ENCODE measurements around the gene CLDN22.

CLDN22 gene

DNA sequence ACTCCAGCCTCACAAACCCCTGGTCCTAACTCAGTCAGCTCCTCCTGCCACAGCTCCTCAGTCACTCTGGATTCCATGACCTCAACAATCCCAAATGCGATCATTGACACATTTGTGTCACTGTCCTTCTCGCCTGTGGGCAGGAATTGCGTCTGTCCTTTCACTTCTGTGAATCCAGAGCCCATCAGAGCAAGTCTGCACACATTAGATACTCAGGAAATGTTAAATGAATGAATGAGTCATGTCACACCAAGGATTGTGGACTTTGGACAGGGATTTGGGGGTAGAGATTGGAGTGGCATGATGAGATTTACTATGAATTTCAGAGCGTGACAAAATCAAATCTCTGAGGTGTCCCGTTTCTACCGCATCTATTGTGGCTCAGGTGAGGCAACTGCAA, 13.9 kb upstream of the CLDN22 start:
- Histone ChIP-seq H3K9me2 (replicated peaks; ENCODE audit: insufficient read depth, low read length) (no peaks in the 10 kb centered on the region), H3K27ac (ENCODE audit: low read depth, low read length) (no peak overlapping the region), H3F3A (ENCODE audit: insufficient read depth) (no peaks in the 10 kb centered on the region), H3K4me2 (ENCODE audit: low read depth, low read length, poor library complexity, severe bottlenecking) (no peak overlapping the region), H4K20me1 (ENCODE audit: low read depth, low read length) (no peaks in the 10 kb centered on the region), H3K79me2 (ENCODE audit: insufficient read depth, low read length) (no peaks in the 10 kb centered on the region), H3K9me3 (ENCODE audit: insufficient read depth, low read length) (no peaks in the 10 kb centered on the region), H3K4me3 (ENCODE audit: insufficient read depth, low read length, poor library complexity, severe bottlenecking) (no peak overlapping the region), H3K36me3 (ENCODE audit: low read length) (no peaks in the 10 kb centered on the region), H3K27me3 (ENCODE audit: low read length) (no peaks in the 10 kb centered on the region), H3K9ac (ENCODE audit: low read length) (no peak overlapping the region), H2AFZ (ENCODE audit: low read depth, low read length, severe bottlenecking) (no peak overlapping the region)
- no peak for TF ChIP-seq EZH2phosphoT487 (conservative IDR thresholded peaks at IDR 0.05; ENCODE audit: low read length)
- TF ChIP-seq, protein P1, sequence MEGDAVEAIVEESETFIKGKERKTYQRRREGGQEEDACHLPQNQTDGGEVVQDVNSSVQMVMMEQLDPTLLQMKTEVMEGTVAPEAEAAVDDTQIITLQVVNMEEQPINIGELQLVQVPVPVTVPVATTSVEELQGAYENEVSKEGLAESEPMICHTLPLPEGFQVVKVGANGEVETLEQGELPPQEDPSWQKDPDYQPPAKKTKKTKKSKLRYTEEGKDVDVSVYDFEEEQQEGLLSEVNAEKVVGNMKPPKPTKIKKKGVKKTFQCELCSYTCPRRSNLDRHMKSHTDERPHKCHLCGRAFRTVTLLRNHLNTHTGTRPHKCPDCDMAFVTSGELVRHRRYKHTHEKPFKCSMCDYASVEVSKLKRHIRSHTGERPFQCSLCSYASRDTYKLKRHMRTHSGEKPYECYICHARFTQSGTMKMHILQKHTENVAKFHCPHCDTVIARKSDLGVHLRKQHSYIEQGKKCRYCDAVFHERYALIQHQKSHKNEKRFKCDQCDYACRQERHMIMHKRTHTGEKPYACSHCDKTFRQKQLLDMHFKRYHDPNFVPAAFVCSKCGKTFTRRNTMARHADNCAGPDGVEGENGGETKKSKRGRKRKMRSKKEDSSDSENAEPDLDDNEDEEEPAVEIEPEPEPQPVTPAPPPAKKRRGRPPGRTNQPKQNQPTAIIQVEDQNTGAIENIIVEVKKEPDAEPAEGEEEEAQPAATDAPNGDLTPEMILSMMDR (IDR thresholded peaks at IDR 0.05; ENCODE audit: insufficient read depth, low read length, poor library complexity, severe bottlenecking): no peak

DNA sequence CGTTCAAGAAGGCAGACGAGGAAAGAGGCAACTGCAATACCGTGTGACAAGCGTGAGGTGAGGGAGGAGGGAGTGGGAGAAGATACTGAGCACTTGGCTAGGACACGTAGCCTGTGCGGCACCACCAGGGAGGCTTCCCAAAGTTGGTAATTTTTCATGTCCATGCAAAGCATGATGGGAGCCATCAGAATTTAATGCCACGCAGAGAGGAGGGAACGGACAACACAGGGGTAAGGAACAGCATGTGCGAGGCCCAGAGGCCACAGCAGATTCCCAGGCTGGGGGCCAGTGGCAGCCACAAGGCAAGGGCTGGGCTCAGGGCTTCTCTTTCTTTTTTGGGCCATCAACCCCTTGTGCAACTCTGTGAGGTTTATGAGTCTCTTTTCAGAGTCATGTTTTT, 13.1 kb upstream of the CLDN22 start:
- H3K4me3 ChIP-seq (ENCODE audit: insufficient read depth, low read length, poor library complexity, severe bottlenecking): no peak overlapping the region
- no peaks in the 10 kb centered on the region for H3K27me3 ChIP-seq (ENCODE audit: low read length)
- H3K9me3 ChIP-seq (ENCODE audit: insufficient read depth, low read length): no peaks in the 10 kb centered on the region
- H4K20me1 ChIP-seq (ENCODE audit: low read depth, low read length): no peaks in the 10 kb centered on the region
- no peak overlapping the region for H3K9ac ChIP-seq (ENCODE audit: low read length)
- no peaks in the 10 kb centered on the region for H3K36me3 ChIP-seq (ENCODE audit: low read length)
- H3K27ac ChIP-seq (ENCODE audit: low read depth, low read length): no peak overlapping the region
- no peaks in the 10 kb centered on the region for H3F3A ChIP-seq (ENCODE audit: insufficient read depth)
- no peak for TF ChIP-seq EZH2phosphoT487 (conservative IDR thresholded peaks at IDR 0.05; ENCODE audit: low read length)
- H3K9me2 ChIP-seq (replicated peaks; ENCODE audit: insufficient read depth, low read length): no peaks in the 10 kb centered on the region
- no peak overlapping the region for H2AFZ ChIP-seq (ENCODE audit: low read depth, low read length, severe bottlenecking)
- H3K4me2 ChIP-seq (ENCODE audit: low read depth, low read length, poor library complexity, severe bottlenecking): no peak overlapping the region
- H3K79me2 ChIP-seq (ENCODE audit: insufficient read depth, low read length): no peaks in the 10 kb centered on the region

DNA sequence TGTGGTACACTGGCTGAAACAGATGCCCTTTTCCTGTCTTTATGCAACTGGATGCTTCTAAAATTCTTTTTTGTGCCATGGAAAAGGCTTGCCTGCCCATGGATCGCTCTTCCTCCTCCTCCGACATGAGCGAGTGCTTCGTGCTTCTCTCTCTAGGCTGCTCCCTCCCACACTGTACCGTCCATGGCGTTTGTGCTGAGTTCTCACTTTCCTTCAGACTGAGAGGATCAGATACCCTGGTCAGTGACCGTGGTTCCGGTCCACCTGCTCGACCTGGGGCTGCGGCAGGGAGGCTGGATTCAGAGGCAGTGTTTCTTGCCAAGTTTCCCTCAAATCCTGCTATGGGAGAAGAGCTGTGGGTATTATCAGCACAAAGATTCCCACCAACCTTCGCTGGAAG, 12.4 kb upstream of the CLDN22 start:
- H3K9me2 ChIP-seq (replicated peaks; ENCODE audit: insufficient read depth, low read length): no peaks in the 10 kb centered on the region
- no peaks in the 10 kb centered on the region for H3K9me3 ChIP-seq (ENCODE audit: insufficient read depth, low read length)
- H3K4me3 ChIP-seq (ENCODE audit: insufficient read depth, low read length, poor library complexity, severe bottlenecking): no peak overlapping the region
- H3K36me3 ChIP-seq (ENCODE audit: low read length): no peaks in the 10 kb centered on the region
- H3K4me2 ChIP-seq (ENCODE audit: low read depth, low read length, poor library complexity, severe bottlenecking): no peak overlapping the region
- no peaks in the 10 kb centered on the region for H3F3A ChIP-seq (ENCODE audit: insufficient read depth)
- H3K9ac ChIP-seq (ENCODE audit: low read length): no peak overlapping the region
- no peak overlapping the region for H3K27ac ChIP-seq (ENCODE audit: low read depth, low read length)
- H4K20me1 ChIP-seq (ENCODE audit: low read depth, low read length): no peaks in the 10 kb centered on the region
- TF ChIP-seq EZH2phosphoT487 (conservative IDR thresholded peaks at IDR 0.05; ENCODE audit: low read length): no peak
- TF ChIP-seq, protein P1 (IDR thresholded peaks at IDR 0.05; ENCODE audit: insufficient read depth, low read length, poor library complexity, severe bottlenecking): no peak
- H3K27me3 ChIP-seq (ENCODE audit: low read length): no peaks in the 10 kb centered on the region
- no peak overlapping the region for H2AFZ ChIP-seq (ENCODE audit: low read depth, low read length, severe bottlenecking)
- H3K79me2 ChIP-seq (ENCODE audit: insufficient read depth, low read length): no peaks in the 10 kb centered on the region

DNA sequence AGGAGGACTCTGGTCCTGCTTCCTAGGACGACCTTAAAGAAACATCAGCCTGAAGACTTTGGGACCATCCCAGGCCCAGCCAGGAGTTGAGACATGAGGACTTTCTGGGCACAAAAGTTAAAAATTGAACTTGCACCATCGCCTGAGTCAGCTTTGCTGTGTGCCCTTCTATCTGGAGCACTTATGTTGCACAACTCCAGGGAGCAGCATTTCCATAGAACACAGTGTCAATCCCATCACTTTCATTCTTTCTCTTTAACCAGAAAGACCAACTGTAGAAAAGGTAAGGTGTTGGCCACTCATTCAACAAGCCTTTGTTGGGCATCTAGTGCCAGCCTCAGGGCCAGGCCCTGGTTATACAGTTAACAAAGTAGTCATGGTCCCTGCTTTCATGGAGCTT, 10.8 kb upstream of the CLDN22 start:
- H3K36me3 ChIP-seq (ENCODE audit: low read length): no peaks in the 10 kb centered on the region
- no peak overlapping the region for H3K27ac ChIP-seq (ENCODE audit: low read depth, low read length)
- no peak overlapping the region for H3K4me3 ChIP-seq (ENCODE audit: insufficient read depth, low read length, poor library complexity, severe bottlenecking)
- no peak overlapping the region for H3K9ac ChIP-seq (ENCODE audit: low read length)
- no peak overlapping the region for H2AFZ ChIP-seq (ENCODE audit: low read depth, low read length, severe bottlenecking)
- no peak overlapping the region for H3K4me2 ChIP-seq (ENCODE audit: low read depth, low read length, poor library complexity, severe bottlenecking)
- no peaks in the 10 kb centered on the region for H3K9me3 ChIP-seq (ENCODE audit: insufficient read depth, low read length)
- H3K79me2 ChIP-seq (ENCODE audit: insufficient read depth, low read length): no peaks in the 10 kb centered on the region
- H4K20me1 ChIP-seq (ENCODE audit: low read depth, low read length): no peaks in the 10 kb centered on the region
- TF ChIP-seq, protein P1 (IDR thresholded peaks at IDR 0.05; ENCODE audit: insufficient read depth, low read length, poor library complexity, severe bottlenecking): no peak
- no peak for TF ChIP-seq EZH2phosphoT487 (conservative IDR thresholded peaks at IDR 0.05; ENCODE audit: low read length)
- no peaks in the 10 kb centered on the region for H3K27me3 ChIP-seq (ENCODE audit: low read length)
- H3F3A ChIP-seq (ENCODE audit: insufficient read depth): no peaks in the 10 kb centered on the region
- no peaks in the 10 kb centered on the region for H3K9me2 ChIP-seq (replicated peaks; ENCODE audit: insufficient read depth, low read length)
